Neural progenitor cell (in vitro differentiated cells): ENCODE data around the gene ERCC8. TPM values are rescaled to one million over a fixed set of nuclear protein-coding genes. Genes with fewer than 3 reads are reported as not detected.

Experiments used
- DNase-seq: peaks from one replicate; pipeline ENCODE4 v3.0.0-alpha.2; 2016; ENCODE audit warnings: low spot score
- H2AFZ ChIP-seq: fragments of 200-600 bp; sonication (generic); replicated peaks from 2 replicates; pipeline ENCODE4 v1.6.1; 2016; ENCODE audit warnings: antibody characterized with exemption
- H3F3A ChIP-seq: fragments of 200-600 bp; sonication (generic); 2 replicates; pipeline ENCODE4 v1.6.1; 2016; ENCODE audit warnings: antibody characterized with exemption, low read depth
- H3K27ac ChIP-seq: fragments of 200-600 bp; sonication (generic); 2 replicates; pipeline ENCODE4 v1.5.1; 2016; ENCODE audit warnings: mild to moderate bottlenecking
- H3K27me3 ChIP-seq: fragments of 200-600 bp; sonication (generic); 2 replicates; pipeline ENCODE4 v1.6.1; 2016; ENCODE audit warnings: mild to moderate bottlenecking, moderate library complexity
- H3K36me3 ChIP-seq: fragments of 200-600 bp; sonication (generic); 2 replicates; pipeline ENCODE4 v1.5.1; 2016
- H3K4me1 ChIP-seq: fragments of 200-600 bp; sonication (generic); 2 replicates; pipeline ENCODE4 v1.6.1; 2016; ENCODE audit warnings: mixed run types
- H3K4me2 ChIP-seq: fragments of 200-600 bp; sonication (generic); 2 replicates; pipeline ENCODE4 v1.6.1; 2016
- H3K4me3 ChIP-seq: fragments of 200-600 bp; sonication (generic); 2 replicates; pipeline ENCODE4 v1.5.1; 2016
- H3K79me2 ChIP-seq: fragments of 200-600 bp; sonication (generic); 2 replicates; pipeline ENCODE4 v1.6.1; 2016; ENCODE audit warnings: low read depth
- H3K9ac ChIP-seq: fragments of 200-600 bp; sonication (generic); 2 replicates; pipeline ENCODE4 v1.6.1; 2016
- H3K9me3 ChIP-seq: fragments of 200-600 bp; sonication (generic); 2 replicates; pipeline ENCODE4 v1.5.1; 2016; ENCODE audit warnings: low read depth
- H4K20me1 ChIP-seq: fragments of 200-600 bp; sonication (generic); 2 replicates; pipeline ENCODE4 v1.6.1; 2016; ENCODE audit warnings: low read depth
- H3K27ac Mint-ChIP-seq: 3 replicates; pipeline ENCODE4 v1.8.0; 2021; ENCODE audit warnings: mixed read lengths
- H3K27me3 Mint-ChIP-seq: 2 replicates; pipeline ENCODE4 v1.8.0; 2022; ENCODE audit warnings: low read depth, mild to moderate bottlenecking, inconsistent platforms, moderate library complexity, mixed read lengths; ENCODE audit not compliant: insufficient read depth
- H3K36me3 Mint-ChIP-seq: 3 replicates; pipeline ENCODE4 v1.8.0; 2021; ENCODE audit warnings: mixed read lengths
- H3K4me1 Mint-ChIP-seq: 3 replicates; pipeline ENCODE4 v1.8.0; 2021; ENCODE audit warnings: mixed read lengths
- H3K4me3 Mint-ChIP-seq: 3 replicates; pipeline ENCODE4 v1.8.0; 2021; ENCODE audit warnings: mild to moderate bottlenecking, moderate library complexity, mixed read lengths
- H3K9me3 Mint-ChIP-seq: 3 replicates; pipeline ENCODE4 v1.8.0; 2020; ENCODE audit warnings: mixed read lengths
- EZH2 ChIP-seq: fragments of 200-600 bp; sonication (generic); IDR thresholded peaks from 2 replicates; pipeline ENCODE4 v1.6.1; 2017; ENCODE audit warnings: antibody characterized with exemption, mild to moderate bottlenecking, moderate library complexity
- EZH2phosphoT487 ChIP-seq: fragments of 200-600 bp; sonication (generic); IDR thresholded peaks from 2 replicates; pipeline ENCODE4 v1.6.1; 2017; ENCODE audit warnings: antibody characterized with exemption
- total RNA-seq: library from RNA; depleted of rRNA; stranded (reverse); fragments of >200 nt; gene quantifications from 2 replicates; pipeline ENCODE4 v1.2.3, GENCODE V29; 2015; ENCODE audit warnings: low replicate concordance
- TF ChIP-seq, protein P1 (sequence below): fragments of 200-600 bp; sonication (generic); IDR thresholded peaks from 2 replicates; pipeline ENCODE4 v1.5.1; 2017; ENCODE audit warnings: antibody characterized with exemption, mild to moderate bottlenecking

ERCC8 gene
- total RNA-seq, 1 donor from 2014 or later, result 48.0 TPM

GRCh38 chr5:60843936-60844905, 100.6 kb downstream of the ERCC8 start, which contains the start of gene ELOVL7:
Gene ELOVL7 (minus strand): TSS chr5:60844269. CDS start chr5:60787397, 56,872 bp downstream.
- peak within 1 kb of the TSS; percentile 95 for H3K4me3 ChIP-seq
- H3K27me3 Mint-ChIP-seq, result peaks cover 33% of the 10 kb centered on the region
- H3K4me2 ChIP-seq, result peak within 1 kb of the TSS; percentile 98
- H3F3A ChIP-seq, result peaks cover 21% of the 10 kb centered on the region
- peaks cover 2% of the 10 kb centered on the region for H3K9me3 Mint-ChIP-seq
- no peaks in the 10 kb centered on the region for H3K9me3 ChIP-seq
- H3K4me1 ChIP-seq, result peaks cover 7% of the 10 kb centered on the region
- peaks cover 12% of the 10 kb centered on the region for H3K4me1 Mint-ChIP-seq
- peaks cover 17% of the 10 kb centered on the region for H4K20me1 ChIP-seq
- TF ChIP-seq EZH2phosphoT487, result no peak
- TF ChIP-seq, protein P1, sequence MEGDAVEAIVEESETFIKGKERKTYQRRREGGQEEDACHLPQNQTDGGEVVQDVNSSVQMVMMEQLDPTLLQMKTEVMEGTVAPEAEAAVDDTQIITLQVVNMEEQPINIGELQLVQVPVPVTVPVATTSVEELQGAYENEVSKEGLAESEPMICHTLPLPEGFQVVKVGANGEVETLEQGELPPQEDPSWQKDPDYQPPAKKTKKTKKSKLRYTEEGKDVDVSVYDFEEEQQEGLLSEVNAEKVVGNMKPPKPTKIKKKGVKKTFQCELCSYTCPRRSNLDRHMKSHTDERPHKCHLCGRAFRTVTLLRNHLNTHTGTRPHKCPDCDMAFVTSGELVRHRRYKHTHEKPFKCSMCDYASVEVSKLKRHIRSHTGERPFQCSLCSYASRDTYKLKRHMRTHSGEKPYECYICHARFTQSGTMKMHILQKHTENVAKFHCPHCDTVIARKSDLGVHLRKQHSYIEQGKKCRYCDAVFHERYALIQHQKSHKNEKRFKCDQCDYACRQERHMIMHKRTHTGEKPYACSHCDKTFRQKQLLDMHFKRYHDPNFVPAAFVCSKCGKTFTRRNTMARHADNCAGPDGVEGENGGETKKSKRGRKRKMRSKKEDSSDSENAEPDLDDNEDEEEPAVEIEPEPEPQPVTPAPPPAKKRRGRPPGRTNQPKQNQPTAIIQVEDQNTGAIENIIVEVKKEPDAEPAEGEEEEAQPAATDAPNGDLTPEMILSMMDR, result peak; percentile 46
- H3K27me3 ChIP-seq, result peaks cover 35% of the 10 kb centered on the region
- no peaks in the 10 kb centered on the region for H3K79me2 ChIP-seq
- H3K27ac Mint-ChIP-seq, result no peak within 1 kb of the TSS
- no peaks in the 10 kb centered on the region for H3K36me3 Mint-ChIP-seq
- no peak within 1 kb of the TSS for H3K27ac ChIP-seq
- DNase-seq, result peak; percentile 94
- peak within 1 kb of the TSS; percentile 97 for H2AFZ ChIP-seq
- no peak within 1 kb of the TSS for H3K9ac ChIP-seq
- H3K36me3 ChIP-seq, result no peaks in the 10 kb centered on the region
- H3K4me3 Mint-ChIP-seq, result peak within 1 kb of the TSS; percentile 90

- Histone ChIP-seq H3K9me3 (no peaks in the 10 kb centered on the region), H3K4me1 (peaks cover 7% of the 10 kb centered on the region), H3K36me3 (no peaks in the 10 kb centered on the region), H3K27ac (no peak overlapping the region), H3F3A (peaks cover 21% of the 10 kb centered on the region), H2AFZ (peak overlapping the region; percentile 95), H3K79me2 (no peaks in the 10 kb centered on the region), H4K20me1 (peaks cover 17% of the 10 kb centered on the region), H3K4me2 (peak overlapping the region; percentile 98), H3K27me3 (peaks cover 35% of the 10 kb centered on the region), H3K4me3 (peak overlapping the region; percentile 95), H3K9ac (no peak overlapping the region)
- H3K9me3 Mint-ChIP-seq, result peaks cover 2% of the 10 kb centered on the region
- peaks cover 33% of the 10 kb centered on the region for H3K27me3 Mint-ChIP-seq
- no peak overlapping the region for H3K27ac Mint-ChIP-seq
- peak; percentile 39 for DNase-seq
- H3K4me1 Mint-ChIP-seq, result peaks cover 12% of the 10 kb centered on the region
- H3K36me3 Mint-ChIP-seq, result no peaks in the 10 kb centered on the region
- peak overlapping the region; percentile 89 for H3K4me3 Mint-ChIP-seq
- TF ChIP-seq EZH2 (peak; percentile 88), EZH2phosphoT487 (peak; percentile 42)
- TF ChIP-seq, protein P1, result no peak
These were observed 101.4 kb downstream of the ERCC8 start for GRCh38 chr5:60843386-60843935.

DNA sequence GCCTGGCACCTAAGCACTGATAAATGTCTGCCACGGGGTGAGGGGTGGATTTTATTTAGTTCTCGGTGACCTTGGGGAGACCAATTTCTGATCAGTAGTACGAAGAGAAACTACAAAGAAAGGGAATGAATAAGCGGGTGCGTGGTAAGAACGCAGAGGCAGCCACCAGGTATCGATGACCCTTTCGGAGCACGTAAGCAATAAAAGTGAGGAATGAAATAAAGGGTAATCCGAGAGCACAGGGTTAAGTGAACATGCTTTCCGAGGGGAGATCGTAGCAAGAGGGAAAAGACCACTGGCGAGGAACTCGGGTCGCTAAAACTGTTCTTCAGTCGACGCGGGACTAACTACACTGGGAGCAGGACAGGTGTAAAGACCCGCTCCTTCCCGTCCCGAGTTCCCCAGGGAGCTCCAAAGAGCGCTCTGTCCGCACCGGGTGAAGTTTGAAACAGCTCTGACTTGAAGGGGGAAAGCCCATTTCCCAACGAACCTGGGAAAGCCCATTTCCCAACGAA, 101.9 kb downstream of the ERCC8 start:
- Mint-ChIP-seq H3K27me3 (peaks cover 33% of the 10 kb centered on the region), H3K4me1 (peaks cover 12% of the 10 kb centered on the region), H3K4me3 (peak overlapping the region; percentile 89), H3K27ac (no peak overlapping the region), H3K9me3 (peaks cover 2% of the 10 kb centered on the region), H3K36me3 (no peaks in the 10 kb centered on the region)
- Histone ChIP-seq H3K27ac (no peak overlapping the region), H3F3A (peaks cover 21% of the 10 kb centered on the region), H3K4me3 (peak overlapping the region; percentile 95), H3K27me3 (peaks cover 35% of the 10 kb centered on the region), H3K9ac (no peak overlapping the region), H4K20me1 (peaks cover 17% of the 10 kb centered on the region), H2AFZ (peak overlapping the region; percentile 95), H3K79me2 (no peaks in the 10 kb centered on the region), H3K9me3 (no peaks in the 10 kb centered on the region), H3K36me3 (no peaks in the 10 kb centered on the region), H3K4me1 (peaks cover 7% of the 10 kb centered on the region), H3K4me2 (peak overlapping the region; percentile 98)
- peak; percentile 22 for DNase-seq
- no peak for TF ChIP-seq EZH2
- TF ChIP-seq, protein P1, result no peak
- TF ChIP-seq EZH2phosphoT487, result peak; percentile 15
